CD4-positive, alpha-beta T cell treated with Interleukin-4 for 1 hour (primary cell): ENCODE data around the gene DENND2A.
"Not testable (repeated sequence)": the region's sequence is repeated elsewhere in the genome, so short reads cannot be mapped to it uniquely, and the experiment has no call there.

Experiments
- DNase-seq, 2 donors: peaks; one replicate each; pipeline ENCODE4 v3.0.0-alpha.2; 2020 to 2022

The DENND2A gene

GRCh38 chr7:140539461-140539860 is 101.2 kb downstream of the DENND2A start:
- DNase-seq = no peak

GRCh38 chr7:140537750-140538482 is 102.7 kb downstream of the DENND2A start:
- no peak for DNase-seq

GRCh38 chr7:140534743-140535142 is 105.9 kb downstream of the DENND2A start:
- DNase-seq = no peak

- DNase-seq = no peak
Observed at GRCh38 chr7:140533394-140533872, 107.2 kb downstream of the DENND2A start.

GRCh38 chr7:140529428-140529827 is 111.2 kb downstream of the DENND2A start:
- DNase-seq = not testable (repeated sequence)

- DNase-seq = no peak
Observed at GRCh38 chr7:140526787-140527664, 113.6 kb downstream of the DENND2A start.

- DNase-seq = no peak
Observed at GRCh38 chr7:140526214-140526613, 114.4 kb downstream of the DENND2A start.

- no peak for DNase-seq
Observed at GRCh38 chr7:140525743-140526142, 114.9 kb downstream of the DENND2A start.

GRCh38 chr7:140521421-140521820 is 119.2 kb downstream of the DENND2A start:
- no peak for DNase-seq

GRCh38 chr7:140519007-140519399 is 121.6 kb downstream of the DENND2A start:
- DNase-seq = no peak

- no peak for DNase-seq
Observed at GRCh38 chr7:140518370-140519006, 122.1 kb downstream of the DENND2A start.

GRCh38 chr7:140517546-140518369 is 122.9 kb downstream of the DENND2A start:
- peak; percentile 53 to 65 for DNase-seq

- no peak for DNase-seq
Observed at GRCh38 chr7:140512317-140513000, 128.2 kb downstream of the DENND2A start.

- no peak for DNase-seq
Observed at GRCh38 chr7:140509789-140510188, 130.8 kb downstream of the DENND2A start.

GRCh38 chr7:140507556-140507955 is 133.1 kb downstream of the DENND2A start:
- not testable (repeated sequence) for DNase-seq

- DNase-seq = no peak
Observed at GRCh38 chr7:140506788-140507464, 133.7 kb downstream of the DENND2A start.

- DNase-seq = no peak
Observed at GRCh38 chr7:140501966-140502365, 138.6 kb downstream of the DENND2A start.

- DNase-seq = not testable (repeated sequence)
Observed at GRCh38 chr7:140497807-140498206, 142.8 kb downstream of the DENND2A start.

- no peak for DNase-seq
Observed at GRCh38 chr7:140497241-140497769, 143.3 kb downstream of the DENND2A start.

- no peak for DNase-seq
Observed at GRCh38 chr7:140495514-140496097, 145.0 kb downstream of the DENND2A start.

GRCh38 chr7:140494867-140495266 is 145.7 kb downstream of the DENND2A start:
- no peak for DNase-seq
